ENCODE results near the gene SRC. TPM values are rescaled to one million over a fixed set of nuclear protein-coding genes. Genes with fewer than 3 reads are reported as not detected.

The SRC gene
- total RNA-seq, 1 donor from 2014 or later = 4.2 TPM

GRCh38 chr20:37299718-37300528 is 46.0 kb upstream of the SRC start:
- H3K4me1 ChIP-seq = peaks cover 58% of the 10 kb centered on the region
- H3K9me3 ChIP-seq (replicated peaks) = no peaks in the 10 kb centered on the region
- H3K27me3 ChIP-seq (ENCODE audit: low read depth) = no peaks in the 10 kb centered on the region
- no peak overlapping the region for H3K27ac ChIP-seq (replicated peaks)
- H3K4me3 ChIP-seq = no peak overlapping the region
- intact Hi-C loops (cut with micrococcal nuclease) = no loop called here
- TF ChIP-seq, protein P1, sequence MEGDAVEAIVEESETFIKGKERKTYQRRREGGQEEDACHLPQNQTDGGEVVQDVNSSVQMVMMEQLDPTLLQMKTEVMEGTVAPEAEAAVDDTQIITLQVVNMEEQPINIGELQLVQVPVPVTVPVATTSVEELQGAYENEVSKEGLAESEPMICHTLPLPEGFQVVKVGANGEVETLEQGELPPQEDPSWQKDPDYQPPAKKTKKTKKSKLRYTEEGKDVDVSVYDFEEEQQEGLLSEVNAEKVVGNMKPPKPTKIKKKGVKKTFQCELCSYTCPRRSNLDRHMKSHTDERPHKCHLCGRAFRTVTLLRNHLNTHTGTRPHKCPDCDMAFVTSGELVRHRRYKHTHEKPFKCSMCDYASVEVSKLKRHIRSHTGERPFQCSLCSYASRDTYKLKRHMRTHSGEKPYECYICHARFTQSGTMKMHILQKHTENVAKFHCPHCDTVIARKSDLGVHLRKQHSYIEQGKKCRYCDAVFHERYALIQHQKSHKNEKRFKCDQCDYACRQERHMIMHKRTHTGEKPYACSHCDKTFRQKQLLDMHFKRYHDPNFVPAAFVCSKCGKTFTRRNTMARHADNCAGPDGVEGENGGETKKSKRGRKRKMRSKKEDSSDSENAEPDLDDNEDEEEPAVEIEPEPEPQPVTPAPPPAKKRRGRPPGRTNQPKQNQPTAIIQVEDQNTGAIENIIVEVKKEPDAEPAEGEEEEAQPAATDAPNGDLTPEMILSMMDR (IDR thresholded peaks at IDR 0.05; ENCODE audit: borderline replicate concordance) = no peak
- no peak for DNase-seq
- H3K36me3 ChIP-seq = peaks cover 42% of the 10 kb centered on the region

DNA sequence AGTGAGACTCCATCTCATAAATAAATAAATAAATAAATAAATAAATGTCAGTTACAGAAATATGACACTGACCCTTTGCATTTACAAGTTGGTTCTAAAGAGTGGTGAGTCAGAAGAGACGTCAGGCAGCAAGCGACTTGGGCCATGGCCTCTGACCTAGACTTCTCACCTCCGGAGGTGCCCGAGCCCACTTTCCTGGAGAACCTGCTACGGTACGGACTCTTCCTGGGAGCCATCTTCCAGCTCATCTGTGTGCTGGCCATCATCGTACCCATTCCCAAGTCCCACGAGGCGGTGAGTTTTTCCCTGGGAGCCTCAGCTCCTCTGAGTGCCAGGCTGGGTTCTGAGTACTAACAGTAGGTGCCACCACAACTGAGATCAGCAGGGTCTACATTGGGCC is 44.8 kb upstream of the SRC start:
- intact Hi-C loops (cut with micrococcal nuclease) = no loop called here
- DNase-seq = no peak
- Histone ChIP-seq H3K4me3 (no peak overlapping the region), H3K27ac (replicated peaks) (no peak overlapping the region), H3K9me3 (replicated peaks) (no peaks in the 10 kb centered on the region), H3K4me1 (peaks cover 46% of the 10 kb centered on the region), H3K36me3 (peaks cover 42% of the 10 kb centered on the region), H3K27me3 (ENCODE audit: low read depth) (no peaks in the 10 kb centered on the region)
- TF ChIP-seq, protein P1 (IDR thresholded peaks at IDR 0.05; ENCODE audit: borderline replicate concordance) = no peak

DNA sequence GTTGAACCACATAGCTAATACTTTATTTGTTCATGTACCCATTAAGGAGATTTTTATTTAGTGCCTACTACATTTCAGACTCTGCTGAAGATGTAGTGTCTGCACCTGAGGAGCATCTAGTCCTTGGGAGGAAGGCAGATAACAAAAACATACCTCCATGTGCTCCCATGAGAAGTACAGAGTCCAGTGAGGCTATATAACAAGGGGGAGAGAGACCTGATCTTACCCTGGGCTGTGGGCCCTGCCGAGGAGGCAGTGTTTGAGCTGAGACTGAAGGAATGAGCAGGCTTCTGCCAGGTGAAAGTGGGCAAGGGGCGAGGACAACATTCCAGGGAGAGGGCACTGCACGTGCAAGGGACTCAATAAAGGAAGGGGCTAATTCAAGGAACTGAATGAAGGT is 44.4 kb upstream of the SRC start:
- Histone ChIP-seq H3K4me1 (peaks cover 44% of the 10 kb centered on the region), H3K36me3 (peaks cover 44% of the 10 kb centered on the region), H3K9me3 (replicated peaks) (no peaks in the 10 kb centered on the region), H3K27ac (replicated peaks) (no peak overlapping the region), H3K27me3 (ENCODE audit: low read depth) (no peaks in the 10 kb centered on the region), H3K4me3 (no peak overlapping the region)
- no peak for DNase-seq
- TF ChIP-seq, protein P1 (IDR thresholded peaks at IDR 0.05; ENCODE audit: borderline replicate concordance) = no peak
- intact Hi-C loops (cut with micrococcal nuclease) = no loop called here

- no peak overlapping the region for H3K4me3 ChIP-seq
- H3K4me1 ChIP-seq = peaks cover 33% of the 10 kb centered on the region
Measured at GRCh38 chr20:37302981-37303380, 43.0 kb upstream of the SRC start.

DNA sequence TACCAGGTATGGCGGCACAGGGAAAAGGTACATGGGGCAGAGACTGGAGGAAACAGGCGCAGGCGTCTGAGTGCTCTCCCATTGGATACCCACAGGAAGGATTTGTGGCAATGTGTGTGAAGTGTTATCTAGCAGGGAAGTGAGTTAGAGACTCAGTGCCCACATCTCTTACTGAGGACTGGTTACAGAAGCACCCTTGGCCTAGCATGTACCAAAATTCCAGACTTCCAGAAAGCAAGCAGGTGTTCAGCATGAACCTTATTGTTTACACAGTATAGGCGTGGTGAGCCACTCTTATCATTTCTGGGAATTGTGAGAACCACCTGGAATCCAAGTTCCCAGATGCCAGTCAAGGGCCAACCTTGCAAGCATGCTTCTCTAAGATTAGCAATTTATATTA is 42.3 kb upstream of the SRC start:
- no peak for DNase-seq
- H3K27ac ChIP-seq (replicated peaks) = no peak overlapping the region
- TF ChIP-seq, protein P1 (IDR thresholded peaks at IDR 0.05; ENCODE audit: borderline replicate concordance) = no peak
- H3K4me3 ChIP-seq = no peak overlapping the region
- H3K36me3 ChIP-seq = peaks cover 46% of the 10 kb centered on the region
- intact Hi-C loops (cut with micrococcal nuclease) = no loop called here
- H3K27me3 ChIP-seq (ENCODE audit: low read depth) = no peaks in the 10 kb centered on the region
- H3K4me1 ChIP-seq = peaks cover 32% of the 10 kb centered on the region
- no peaks in the 10 kb centered on the region for H3K9me3 ChIP-seq (replicated peaks)

More at GRCh38 chr20:37302981-37303380, 43.0 kb upstream of the SRC start:
- intact Hi-C loops (cut with micrococcal nuclease) = no loop called here
- Histone ChIP-seq H3K27me3 (ENCODE audit: low read depth) (no peaks in the 10 kb centered on the region), H3K9me3 (replicated peaks) (no peaks in the 10 kb centered on the region), H3K36me3 (peaks cover 46% of the 10 kb centered on the region), H3K27ac (replicated peaks) (no peak overlapping the region)
- no peak for DNase-seq
- TF ChIP-seq, protein P1 (IDR thresholded peaks at IDR 0.05; ENCODE audit: borderline replicate concordance) = no peak

All from left ventricle myocardium inferior (tissue), 1 donor.